Stimulated activated memory B cell treated with anti-CD40 and anti-IgM and Interleukin-4, amounts not matched to agents 10 μg/mL and 1 μg/mL and 100 μg/mL, for 72 hours (primary cell): ENCODE results near the gene KCNMB3.
A peak's percentile ranks its signal among the peaks of the same experiment; 100 is the strongest.
"Not testable (repeated sequence)": the region's sequence is repeated elsewhere in the genome, so short reads cannot be mapped to it uniquely, and the experiment has no call there.

Experiments
- ATAC-seq: fragments of 150-1000 bp; cut with Tn5 transposase; 2 replicates; pipeline ENCODE4 v1.10.0; 2021
- H3K27ac Mint-ChIP-seq: one replicate; pipeline ENCODE4 v1.8.0; 2022; ENCODE audit warnings: mild to moderate bottlenecking, mixed read lengths
- H3K27me3 Mint-ChIP-seq: one replicate; pipeline ENCODE4 v1.8.0; 2022; ENCODE audit warnings: mixed read lengths
- H3K36me3 Mint-ChIP-seq: one replicate; pipeline ENCODE4 v1.8.0; 2022; ENCODE audit warnings: mixed read lengths
- H3K4me1 Mint-ChIP-seq: one replicate; pipeline ENCODE4 v1.8.0; 2022; ENCODE audit warnings: mixed read lengths
- H3K4me3 Mint-ChIP-seq: one replicate; pipeline ENCODE4 v1.8.0; 2022; ENCODE audit warnings: mild to moderate bottlenecking, moderate library complexity, mixed read lengths
- H3K9me3 Mint-ChIP-seq: one replicate; pipeline ENCODE4 v1.8.0; 2022; ENCODE audit warnings: mixed read lengths

The KCNMB3 gene

GRCh38 chr3:179244878-179245277, 6.0 kb downstream of the KCNMB3 start:
- Mint-ChIP-seq H3K4me1 (no peaks in the 10 kb centered on the region), H3K27me3 (no peaks in the 10 kb centered on the region), H3K9me3 (no peaks in the 10 kb centered on the region), H3K4me3 (no peak overlapping the region), H3K27ac (no peak overlapping the region), H3K36me3 (peaks cover 14% of the 10 kb centered on the region)
- ATAC-seq = no peak

DNA sequence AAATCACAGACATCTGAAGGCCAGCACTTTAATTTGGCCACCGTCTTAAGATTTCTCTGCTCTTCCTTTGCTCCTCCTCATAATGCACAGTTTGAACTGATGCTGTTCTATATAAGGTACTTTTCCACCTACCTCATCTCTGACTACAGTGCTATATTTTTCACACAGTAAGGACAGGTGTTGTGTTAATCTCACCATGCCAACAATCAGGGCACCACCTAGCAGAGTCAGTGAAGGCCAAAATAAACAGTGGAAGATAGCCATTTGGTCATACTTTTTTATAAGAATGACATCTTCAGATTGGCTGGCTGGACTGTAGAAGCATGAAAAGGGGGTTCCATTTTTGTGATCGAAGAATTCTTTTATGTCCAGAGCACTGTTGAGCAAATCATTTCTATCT, 8.1 kb downstream of the KCNMB3 start:
- H3K27ac Mint-ChIP-seq, H3K4me1 Mint-ChIP-seq, H3K4me3 Mint-ChIP-seq, ATAC-seq, H3K27me3 Mint-ChIP-seq, H3K9me3 Mint-ChIP-seq, H3K36me3 Mint-ChIP-seq: not testable (repeated sequence)

- not testable (repeated sequence) for H3K4me3 Mint-ChIP-seq, H3K27ac Mint-ChIP-seq
- H3K36me3 Mint-ChIP-seq = peaks cover 12% of the 10 kb centered on the region
These were observed 10.6 kb downstream of the KCNMB3 start for GRCh38 chr3:179240299-179240698.

GRCh38 chr3:179236669-179237301, 14.1 kb downstream of the KCNMB3 start:
- no peaks in the 10 kb centered on the region for H3K9me3 Mint-ChIP-seq
- H3K4me1 Mint-ChIP-seq = peaks cover 6% of the 10 kb centered on the region
- no peaks in the 10 kb centered on the region for H3K27me3 Mint-ChIP-seq
- H3K4me3 Mint-ChIP-seq = no peak overlapping the region
- H3K36me3 Mint-ChIP-seq = peaks cover 28% of the 10 kb centered on the region
- ATAC-seq = no peak
- no peak overlapping the region for H3K27ac Mint-ChIP-seq

More at GRCh38 chr3:179240299-179240698, 10.6 kb downstream of the KCNMB3 start:
- H3K27me3 Mint-ChIP-seq, H3K4me1 Mint-ChIP-seq, ATAC-seq, H3K9me3 Mint-ChIP-seq: not testable (repeated sequence)

DNA sequence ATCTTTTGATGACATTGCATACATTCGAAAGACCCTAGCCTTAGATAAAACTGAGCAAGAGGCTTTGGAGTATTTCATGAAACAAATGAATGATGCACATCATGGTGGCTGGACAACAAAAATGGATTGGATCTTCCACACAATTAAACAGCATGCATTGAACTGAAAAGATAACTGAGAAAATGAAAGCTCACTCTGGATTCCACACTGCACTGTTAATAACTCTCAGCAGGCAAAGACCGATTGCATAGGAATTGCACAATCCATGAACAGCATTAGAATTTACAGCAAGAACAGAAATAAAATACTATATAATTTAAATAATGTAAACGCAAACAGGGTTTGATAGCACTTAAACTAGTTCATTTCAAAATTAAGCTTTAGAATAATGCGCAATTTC, 16.7 kb downstream of the KCNMB3 start:
- Mint-ChIP-seq H3K27ac (no peak overlapping the region), H3K4me1 (peaks cover 6% of the 10 kb centered on the region), H3K36me3 (peaks cover 47% of the 10 kb centered on the region), H3K4me3 (no peak overlapping the region), H3K9me3 (no peaks in the 10 kb centered on the region), H3K27me3 (no peaks in the 10 kb centered on the region)
- no peak for ATAC-seq

DNA sequence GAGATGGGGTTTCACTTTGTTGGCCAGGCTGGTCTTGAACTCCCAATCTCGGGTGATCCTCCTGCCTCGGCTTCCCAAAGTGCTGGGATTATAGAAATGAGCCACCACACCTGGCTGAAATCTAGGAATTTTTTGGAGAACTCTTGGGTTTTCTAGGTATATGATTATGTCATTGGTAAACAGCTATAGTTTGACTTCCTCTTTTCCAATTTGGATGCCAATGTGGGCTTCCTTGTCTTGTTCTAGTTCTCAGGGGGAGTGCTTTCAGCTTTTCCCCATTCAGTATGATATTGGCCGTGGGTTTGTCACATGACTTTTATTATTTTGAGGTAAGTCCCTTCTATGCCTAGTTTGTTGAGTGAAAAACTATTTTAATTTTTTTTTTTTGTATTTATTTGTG, 17.9 kb downstream of the KCNMB3 start:
- no peak overlapping the region for H3K27ac Mint-ChIP-seq
- no peaks in the 10 kb centered on the region for H3K9me3 Mint-ChIP-seq
- H3K36me3 Mint-ChIP-seq = peaks cover 47% of the 10 kb centered on the region
- no peak overlapping the region for H3K4me3 Mint-ChIP-seq
- no peak for ATAC-seq
- H3K4me1 Mint-ChIP-seq = peaks cover 6% of the 10 kb centered on the region
- H3K27me3 Mint-ChIP-seq = no peaks in the 10 kb centered on the region

- Mint-ChIP-seq H3K27ac (no peak overlapping the region), H3K4me1 (peaks cover 8% of the 10 kb centered on the region), H3K27me3 (no peaks in the 10 kb centered on the region), H3K4me3 (no peak overlapping the region), H3K36me3 (peaks cover 54% of the 10 kb centered on the region), H3K9me3 (no peaks in the 10 kb centered on the region)
- ATAC-seq = no peak
These were observed 21.7 kb downstream of the KCNMB3 start for GRCh38 chr3:179229177-179229576.

DNA sequence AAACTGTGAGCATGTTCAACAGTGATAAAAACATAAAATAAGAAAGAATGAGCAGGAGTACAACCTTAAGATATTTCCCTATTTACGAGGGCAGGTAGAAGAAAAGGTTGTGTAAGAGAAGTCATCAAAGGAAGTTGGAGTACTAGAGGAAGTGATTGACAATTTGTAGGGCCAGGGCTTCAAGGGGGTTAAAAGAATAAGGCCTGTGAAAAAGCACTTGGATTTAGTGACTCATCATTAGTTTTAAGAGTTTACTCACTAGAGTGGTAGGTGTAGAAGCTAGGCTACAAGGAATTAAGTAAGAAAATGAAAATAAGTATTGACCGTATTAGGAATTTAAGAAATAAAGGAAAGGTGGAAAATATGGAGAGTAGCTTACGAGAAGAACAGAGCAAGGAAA, 23.6 kb downstream of the KCNMB3 start:
- H3K36me3 Mint-ChIP-seq = peaks cover 47% of the 10 kb centered on the region
- ATAC-seq = no peak
- no peaks in the 10 kb centered on the region for H3K9me3 Mint-ChIP-seq
- H3K27me3 Mint-ChIP-seq = no peaks in the 10 kb centered on the region
- peak overlapping the region; percentile 9 for H3K27ac Mint-ChIP-seq
- peaks cover 8% of the 10 kb centered on the region for H3K4me1 Mint-ChIP-seq
- no peak overlapping the region for H3K4me3 Mint-ChIP-seq

- Mint-ChIP-seq H3K4me1 (peaks cover 8% of the 10 kb centered on the region), H3K27me3 (no peaks in the 10 kb centered on the region), H3K4me3 (no peak overlapping the region), H3K27ac (peak overlapping the region; percentile 27), H3K9me3 (no peaks in the 10 kb centered on the region), H3K36me3 (peaks cover 29% of the 10 kb centered on the region)
- no peak for ATAC-seq
These were observed 26.3 kb downstream of the KCNMB3 start for GRCh38 chr3:179224584-179224983.

DNA sequence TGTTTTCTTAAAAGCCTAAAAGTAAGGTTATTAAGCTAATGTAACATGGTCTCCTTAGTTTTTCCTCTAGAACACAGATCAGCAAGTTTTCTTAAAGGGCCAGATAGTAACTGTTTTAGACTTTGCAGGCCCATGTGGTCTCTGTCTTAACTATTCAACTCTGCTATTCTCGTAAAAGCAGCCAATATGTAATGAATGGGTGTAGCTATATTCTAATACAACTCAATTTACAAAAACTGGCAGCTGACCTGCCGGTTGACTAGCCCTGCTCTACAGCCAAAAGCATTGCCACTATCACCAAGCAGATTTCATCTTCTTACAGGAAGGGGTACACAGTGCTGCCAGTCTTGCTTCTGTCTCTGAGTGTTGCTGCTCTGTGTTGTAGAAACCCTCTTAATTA, 27.4 kb downstream of the KCNMB3 start:
- H3K27me3 Mint-ChIP-seq = no peaks in the 10 kb centered on the region
- peaks cover 29% of the 10 kb centered on the region for H3K36me3 Mint-ChIP-seq
- H3K27ac Mint-ChIP-seq = no peak overlapping the region
- no peaks in the 10 kb centered on the region for H3K9me3 Mint-ChIP-seq
- peaks cover 8% of the 10 kb centered on the region for H3K4me1 Mint-ChIP-seq
- H3K4me3 Mint-ChIP-seq = no peak overlapping the region
- no peak for ATAC-seq

DNA sequence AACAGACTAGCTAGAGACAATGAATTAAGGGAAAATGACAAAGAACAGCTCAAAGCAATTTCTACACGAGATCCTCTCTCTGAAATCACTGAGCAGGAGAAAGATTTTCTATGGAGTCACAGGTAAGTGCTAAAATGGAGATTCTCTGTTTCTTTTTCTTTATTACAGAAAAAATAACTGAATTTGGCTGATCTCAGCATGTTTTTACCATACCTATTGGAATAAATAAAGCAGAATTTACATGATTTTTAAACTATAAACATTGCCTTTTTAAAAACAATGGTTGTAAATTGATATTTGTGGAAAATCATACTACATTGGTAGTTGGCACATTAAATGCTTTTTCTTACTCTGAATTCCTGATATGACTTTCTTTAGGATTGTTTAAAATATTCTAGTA, 32.7 kb downstream of the KCNMB3 start:
- not testable (repeated sequence) for ATAC-seq, H3K4me3 Mint-ChIP-seq, H3K9me3 Mint-ChIP-seq, H3K27me3 Mint-ChIP-seq, H3K27ac Mint-ChIP-seq, H3K4me1 Mint-ChIP-seq
- peaks cover 16% of the 10 kb centered on the region for H3K36me3 Mint-ChIP-seq

- H3K4me1 Mint-ChIP-seq, ATAC-seq, H3K27me3 Mint-ChIP-seq, H3K27ac Mint-ChIP-seq, H3K9me3 Mint-ChIP-seq, H3K4me3 Mint-ChIP-seq, H3K36me3 Mint-ChIP-seq: not testable (repeated sequence)
These were observed 35.4 kb downstream of the KCNMB3 start for GRCh38 chr3:179215550-179215949.

DNA sequence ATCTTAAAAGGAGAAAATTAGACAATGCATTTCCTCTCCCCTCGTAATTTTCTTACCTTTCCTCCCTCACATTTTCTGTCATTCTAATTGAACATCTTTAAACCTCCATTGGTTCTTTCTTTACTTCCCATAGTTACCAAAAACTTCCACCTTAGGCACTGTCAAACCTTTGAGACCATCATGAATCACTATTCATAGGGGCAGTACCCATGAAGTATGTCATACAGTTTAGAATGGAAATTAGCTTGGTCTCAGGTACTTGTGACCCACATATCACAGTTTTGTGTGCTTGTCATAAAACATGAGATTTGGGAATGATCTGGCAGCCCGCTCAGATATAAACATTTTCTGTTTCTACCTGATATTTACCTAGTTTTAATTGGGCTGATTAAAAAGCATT, 50.1 kb downstream of the KCNMB3 start:
- H3K9me3 Mint-ChIP-seq = no peaks in the 10 kb centered on the region
- ATAC-seq = no peak
- no peak overlapping the region for H3K4me3 Mint-ChIP-seq
- H3K4me1 Mint-ChIP-seq = peaks cover 22% of the 10 kb centered on the region
- H3K27ac Mint-ChIP-seq = no peak overlapping the region
- peaks cover 26% of the 10 kb centered on the region for H3K36me3 Mint-ChIP-seq
- H3K27me3 Mint-ChIP-seq = no peaks in the 10 kb centered on the region

DNA sequence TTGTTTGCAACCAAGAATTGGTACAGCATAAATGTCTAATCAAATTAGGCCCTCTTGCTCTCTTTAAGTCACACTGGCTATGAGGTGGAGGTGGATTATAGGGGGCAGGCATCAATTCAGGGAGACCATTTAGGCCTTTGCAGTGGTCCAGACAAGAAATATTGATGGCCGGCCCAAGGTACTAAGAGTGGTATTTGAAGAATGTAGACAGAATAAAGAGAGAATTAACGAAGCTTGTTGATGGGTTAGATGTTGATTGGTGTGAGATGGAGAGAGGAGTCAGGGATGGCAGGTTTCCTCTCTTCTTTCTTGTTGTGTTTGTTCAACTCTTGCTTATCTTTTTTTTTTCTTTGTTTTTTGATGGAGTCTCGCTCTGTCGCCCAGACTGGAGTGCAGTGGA, 54.2 kb downstream of the KCNMB3 start:
- no peaks in the 10 kb centered on the region for H3K9me3 Mint-ChIP-seq
- no peaks in the 10 kb centered on the region for H3K27me3 Mint-ChIP-seq
- peaks cover 50% of the 10 kb centered on the region for H3K4me1 Mint-ChIP-seq
- H3K36me3 Mint-ChIP-seq = peaks cover 8% of the 10 kb centered on the region
- no peak for ATAC-seq
- no peak overlapping the region for H3K4me3 Mint-ChIP-seq
- H3K27ac Mint-ChIP-seq = peak overlapping the region; percentile 41

- Mint-ChIP-seq H3K36me3 (peaks cover 7% of the 10 kb centered on the region), H3K9me3 (no peaks in the 10 kb centered on the region), H3K4me3 (no peak overlapping the region), H3K4me1 (peaks cover 51% of the 10 kb centered on the region), H3K27me3 (no peaks in the 10 kb centered on the region), H3K27ac (peak overlapping the region; percentile 41)
- peak; percentile 57 for ATAC-seq
These were observed 54.8 kb downstream of the KCNMB3 start for GRCh38 chr3:179196098-179196497.

GRCh38 chr3:179194931-179195330, 56.0 kb downstream of the KCNMB3 start:
- Mint-ChIP-seq H3K27me3 (no peaks in the 10 kb centered on the region), H3K4me1 (peaks cover 62% of the 10 kb centered on the region), H3K36me3 (no peaks in the 10 kb centered on the region), H3K4me3 (no peak overlapping the region), H3K27ac (peak overlapping the region; percentile 5), H3K9me3 (no peaks in the 10 kb centered on the region)
- ATAC-seq = no peak
